CD4-positive, alpha-beta T cell treated with Interferon gamma for 1 hour (primary cell): ENCODE data around the gene KRT15.

Experiments
- DNase-seq: peaks from one replicate; pipeline ENCODE4 v3.0.0-alpha.2; 2020

Gene KRT15

DNA sequence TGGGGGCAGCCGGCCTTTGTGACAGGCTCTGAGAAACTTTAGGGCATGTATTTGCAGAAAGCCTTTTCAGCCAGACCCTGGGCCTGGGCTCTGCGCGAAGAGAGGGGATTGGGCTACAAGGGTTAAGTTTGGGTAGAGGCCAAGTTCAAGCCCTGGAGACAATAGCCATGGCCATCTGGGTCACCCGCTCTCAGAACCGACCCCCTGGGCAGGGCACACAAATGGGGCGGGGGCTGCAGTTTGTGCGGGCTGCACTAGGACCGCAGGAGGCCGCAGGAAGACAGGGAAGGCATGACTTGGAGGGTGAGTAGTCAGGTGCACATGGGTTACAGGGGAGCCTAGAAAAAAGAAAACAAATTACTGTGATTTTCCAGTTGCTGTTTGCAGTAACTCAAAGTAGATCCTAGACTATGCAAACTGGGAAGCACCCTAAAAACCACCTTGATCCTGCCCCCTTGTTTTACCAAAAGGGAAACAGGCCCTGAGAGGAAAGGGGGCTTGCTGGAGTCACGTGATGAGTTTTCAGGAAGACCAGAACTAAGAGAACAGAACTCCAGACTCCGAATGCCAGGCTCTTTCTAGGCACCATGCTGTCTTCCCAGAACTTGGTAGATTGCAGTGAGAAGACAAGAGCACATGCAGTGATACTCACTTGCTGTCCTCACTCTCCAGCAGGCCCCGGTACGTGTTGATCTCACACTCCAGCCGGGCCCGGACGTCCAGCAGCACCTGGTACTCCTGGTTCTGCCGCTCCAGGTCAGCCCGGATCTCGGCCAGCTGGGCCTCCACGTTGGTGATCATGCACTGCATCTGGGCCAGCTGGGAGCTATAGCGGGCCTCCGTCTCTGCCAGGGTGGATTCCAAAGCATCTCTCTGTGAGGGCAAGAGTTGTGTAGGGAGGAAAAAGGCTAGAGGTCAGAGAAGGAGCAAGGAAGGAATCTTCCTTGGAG lies 41.5 kb downstream of the KRT15 start:
- no peak for DNase-seq

DNA sequence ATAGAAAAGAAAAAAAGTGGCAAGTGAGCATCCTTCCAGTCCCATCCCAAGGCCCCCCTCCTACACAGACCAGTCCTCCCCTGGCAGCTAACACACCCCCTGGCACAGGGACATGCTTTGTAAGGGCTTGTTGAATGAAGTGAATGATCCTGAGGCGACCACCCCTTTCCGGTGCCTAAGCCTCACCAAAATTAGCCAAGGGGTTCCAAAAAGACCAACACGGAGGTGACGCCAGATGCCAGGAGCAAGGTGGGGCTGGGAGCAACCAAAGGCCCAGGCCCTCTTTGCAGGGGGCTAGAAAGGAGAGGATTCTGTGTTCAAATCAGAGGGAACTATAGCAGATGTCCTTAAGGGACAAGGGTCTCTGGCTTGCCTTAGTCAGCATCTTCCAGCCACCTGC lies 43.3 kb downstream of the KRT15 start:
- no peak for DNase-seq

DNA sequence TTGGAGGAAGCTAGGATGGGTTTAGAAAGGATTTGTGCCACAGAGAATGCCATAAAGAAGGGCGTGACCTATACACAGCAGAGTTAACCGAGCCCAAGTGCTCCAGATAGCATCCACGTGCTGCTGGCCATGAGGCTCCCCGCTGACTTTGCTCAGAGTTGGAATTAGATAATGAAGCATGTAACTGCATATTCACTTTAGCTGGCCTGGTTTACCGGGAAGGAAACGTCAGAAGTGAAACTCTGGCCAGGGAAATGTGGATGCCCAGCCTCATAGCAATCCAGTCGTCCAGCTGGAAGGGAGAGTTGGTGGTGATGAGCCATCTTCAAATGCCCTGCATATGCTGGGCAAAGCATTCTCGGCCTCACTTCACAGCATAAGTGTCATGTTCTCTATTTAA lies 43.8 kb downstream of the KRT15 start:
- DNase-seq: no peak

DNA sequence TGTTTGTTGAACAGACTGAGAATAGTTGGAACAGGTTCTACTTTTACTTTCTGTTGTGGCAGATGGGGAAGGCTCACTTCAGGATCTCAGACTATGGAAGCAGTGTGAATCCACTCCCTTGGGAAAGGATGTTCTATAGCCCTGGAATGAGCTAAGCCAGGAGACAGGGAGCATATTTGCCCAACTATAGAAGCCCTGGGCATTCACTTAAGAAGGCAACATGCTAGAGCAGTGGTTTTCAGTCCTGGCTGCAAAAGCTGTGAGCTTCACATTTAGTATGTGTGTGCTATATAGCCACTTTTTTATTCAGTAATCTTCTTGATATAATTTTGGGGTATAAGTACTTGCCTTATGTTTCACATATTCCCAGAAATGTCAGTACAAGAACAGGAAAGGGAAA lies 50.3 kb downstream of the KRT15 start:
- no peak for DNase-seq

DNA sequence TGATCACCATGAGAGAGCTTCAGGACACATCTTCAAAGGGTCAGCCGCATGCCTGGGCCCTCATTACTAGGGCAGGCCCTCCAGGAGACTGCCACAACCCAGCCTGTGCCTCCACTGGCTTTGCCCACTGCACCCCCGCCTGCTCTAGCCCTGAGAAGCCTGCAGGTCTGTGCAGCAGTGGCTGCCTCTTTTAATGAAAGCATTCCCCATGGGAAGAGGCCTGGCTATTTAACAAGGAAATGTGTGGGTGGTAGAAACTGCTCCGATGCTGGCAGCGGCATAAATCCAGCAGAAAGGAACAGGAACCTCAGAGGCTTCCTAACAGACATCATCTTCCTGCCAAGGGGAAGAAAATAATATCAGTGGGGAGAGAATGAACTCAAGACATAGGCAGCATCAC lies 51.1 kb downstream of the KRT15 start:
- no peak for DNase-seq

DNA sequence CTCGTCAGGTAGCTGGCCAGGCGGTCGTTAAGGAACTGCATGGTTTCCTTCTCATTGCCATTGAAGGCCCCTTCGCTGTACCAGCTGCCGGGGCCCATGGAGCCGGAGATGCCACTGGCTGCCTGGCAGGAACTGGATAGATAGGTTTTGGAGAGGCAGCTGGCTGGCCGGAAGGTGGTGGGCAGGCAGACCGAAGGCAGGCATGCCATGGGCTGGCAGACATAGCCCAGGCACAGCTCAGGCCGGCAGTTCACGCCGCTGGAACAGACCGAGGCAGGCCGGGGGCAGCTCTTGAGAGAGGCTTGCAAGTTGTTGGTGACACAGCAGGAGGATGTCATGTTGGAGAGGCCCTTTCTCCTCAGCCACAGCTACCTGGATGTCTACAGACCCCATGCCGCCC lies 51.7 kb downstream of the KRT15 start, which contains the start of gene KRT32:
TSS of gene KRT32 (minus strand) at position 399 of the 400 bp plus-strand sequence. CDS start at position 338, 61 bp downstream.
- DNase-seq: no peak

DNA sequence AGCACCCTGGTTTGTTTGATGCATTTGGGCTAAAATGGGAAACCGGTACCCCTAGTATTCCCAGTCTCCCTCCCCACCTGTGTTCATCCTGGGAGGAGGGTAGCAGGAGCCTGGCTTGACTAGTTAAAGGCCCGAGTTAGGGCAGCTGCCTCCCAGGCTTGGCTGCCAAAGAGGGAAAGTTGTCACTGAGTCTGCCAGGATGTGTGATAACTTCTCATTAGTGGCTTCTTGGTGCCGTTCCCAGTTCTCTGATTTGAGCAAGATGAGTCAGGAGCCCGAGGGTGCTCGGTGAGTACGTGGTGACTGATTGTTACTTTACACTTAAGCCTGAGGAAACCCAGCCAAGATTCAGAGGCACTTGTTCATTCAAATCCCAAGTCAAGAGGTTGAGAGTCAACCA lies 54.0 kb downstream of the KRT15 start:
- no peak for DNase-seq

DNA sequence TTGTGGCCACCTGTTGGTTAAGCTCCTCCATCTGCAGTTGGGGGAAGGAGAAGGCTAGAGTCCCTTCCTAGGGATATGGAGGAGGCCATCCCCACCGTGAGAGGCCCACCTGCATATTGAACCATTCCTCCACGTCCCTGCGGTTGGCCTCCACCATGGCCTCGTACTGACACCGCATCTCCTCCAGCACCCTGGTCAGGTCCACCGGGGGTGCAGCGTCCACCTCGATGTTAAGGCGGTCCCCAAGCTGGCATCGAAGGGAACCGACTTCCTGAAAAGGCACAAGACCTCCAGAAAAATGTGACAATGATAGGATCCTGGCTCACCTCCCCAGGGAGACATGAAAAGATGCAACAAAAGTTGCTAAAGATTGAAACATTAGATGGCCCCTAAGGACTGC lies 54.5 kb downstream of the KRT15 start:
- DNase-seq: no peak

DNA sequence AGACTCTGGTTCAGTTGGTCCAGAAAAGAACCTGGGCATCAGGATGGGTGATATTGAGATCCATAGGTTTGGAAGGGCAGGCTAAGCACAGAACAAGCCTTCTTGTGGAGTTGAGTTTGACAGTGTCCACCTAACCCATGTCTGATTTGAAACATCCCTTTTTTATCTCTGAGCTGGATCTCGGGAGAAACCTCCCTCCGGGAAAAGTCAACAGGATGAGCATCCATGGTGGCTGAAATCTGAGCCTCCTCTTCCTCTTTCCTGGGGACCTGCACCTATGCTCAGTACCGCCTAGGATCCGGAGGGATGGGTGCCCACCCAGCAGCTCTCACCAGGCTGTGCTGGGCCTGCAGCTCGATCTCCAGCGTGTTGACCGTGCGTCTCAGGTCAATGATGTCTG lies 54.9 kb downstream of the KRT15 start:
- DNase-seq: no peak
